NCI-H524 (cell line): Measurements from ENCODE around the gene SNAP29.
A peak's percentile ranks its signal among the peaks of the same experiment; 100 is the strongest.
"Not testable (repeated sequence)": the region's sequence is repeated elsewhere in the genome, so short reads cannot be mapped to it uniquely, and the experiment has no call there.

Experiments
- DNase-seq, 2 experiments: peaks; one replicate each; lab custom pipeline; 2025; lab: John Stamatoyannopoulos, UW

The SNAP29 gene

DNA sequence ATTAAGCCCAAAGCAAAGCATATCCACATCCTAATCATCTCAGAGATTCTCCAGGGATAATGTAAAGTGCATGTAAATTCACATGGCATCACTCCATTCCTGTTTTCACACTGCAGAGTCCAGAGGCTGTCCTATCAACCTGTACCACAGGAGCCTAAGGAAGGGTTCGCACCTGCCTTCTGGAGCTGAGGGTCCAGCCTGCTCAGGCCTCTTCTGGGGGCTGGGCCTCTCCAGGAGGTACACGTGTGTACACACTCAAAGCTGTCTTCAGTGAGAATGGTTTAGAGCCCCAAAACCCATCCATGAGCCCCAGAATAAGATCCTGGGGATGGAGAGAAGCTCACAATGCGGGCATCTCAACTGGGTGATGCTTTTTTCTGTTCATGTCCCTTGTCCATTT lies 24.1 kb upstream of the SNAP29 start:
- DNase-seq, result no peak

DNA sequence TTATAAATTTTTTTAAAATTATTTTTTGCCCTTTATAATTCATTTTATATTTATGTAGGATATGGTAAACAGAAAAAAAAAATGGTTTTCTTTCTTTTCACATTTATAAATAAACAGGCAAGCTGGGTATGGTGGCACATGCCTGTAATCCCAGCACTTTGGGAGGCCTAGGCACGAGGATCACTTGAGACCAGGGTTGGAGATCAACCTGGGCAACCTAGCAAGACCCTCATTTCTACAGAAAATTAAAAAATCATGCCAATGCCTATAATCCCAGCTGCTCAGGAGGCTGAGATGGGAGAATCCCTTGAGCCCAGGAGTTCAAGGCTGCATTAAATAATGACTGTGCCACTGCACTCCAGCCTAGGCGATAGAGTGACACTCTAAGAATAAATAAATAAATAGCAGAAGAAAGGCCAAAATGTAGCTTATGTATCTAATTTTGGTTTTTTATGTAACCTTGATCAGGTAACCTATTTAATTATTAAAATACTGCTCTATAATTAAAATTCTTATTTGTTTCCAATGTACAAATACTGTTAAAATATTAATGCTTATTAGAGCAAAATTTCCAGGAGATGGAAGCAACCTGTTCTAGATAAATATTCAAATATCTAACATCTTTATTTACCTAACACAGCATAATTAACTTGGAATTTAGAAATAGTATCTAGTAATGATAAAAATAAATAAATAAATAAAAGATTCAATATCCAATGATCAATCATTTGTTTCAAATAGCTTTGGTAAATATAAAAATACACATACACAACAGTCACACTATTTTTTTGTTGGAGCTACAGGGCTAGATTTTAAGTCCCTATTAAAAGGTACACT lies 21.6 kb upstream of the SNAP29 start:
- no peak for DNase-seq

- DNase-seq, result not testable (repeated sequence)
Observed at GRCh38 chr22:20839354-20839753, 19.5 kb upstream of the SNAP29 start.

GRCh38 chr22:20839837-20840645 lies 18.8 kb upstream of the SNAP29 start:
- no peak for DNase-seq

- DNase-seq, result no peak
Observed at GRCh38 chr22:20840646-20841371, 18.0 kb upstream of the SNAP29 start.

DNA sequence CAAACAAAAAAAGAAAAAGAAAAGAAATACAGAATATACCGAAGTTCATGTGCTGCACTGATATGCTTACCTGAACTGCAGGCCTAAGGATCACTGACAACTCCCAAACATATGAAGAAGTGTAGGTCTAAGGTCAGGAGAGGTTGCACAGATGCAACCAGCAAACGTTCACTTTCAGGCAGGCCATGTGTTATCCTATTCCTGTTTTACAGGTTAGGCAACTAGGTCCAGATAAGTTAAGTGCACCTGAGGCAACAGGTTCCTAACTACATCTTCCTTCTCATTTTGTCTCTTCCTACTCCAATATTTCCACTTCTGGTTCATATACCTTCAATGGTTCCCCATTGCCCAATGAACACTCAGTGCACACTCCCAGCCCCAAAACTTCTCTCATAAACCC lies 15.3 kb upstream of the SNAP29 start:
- no peak for DNase-seq

DNA sequence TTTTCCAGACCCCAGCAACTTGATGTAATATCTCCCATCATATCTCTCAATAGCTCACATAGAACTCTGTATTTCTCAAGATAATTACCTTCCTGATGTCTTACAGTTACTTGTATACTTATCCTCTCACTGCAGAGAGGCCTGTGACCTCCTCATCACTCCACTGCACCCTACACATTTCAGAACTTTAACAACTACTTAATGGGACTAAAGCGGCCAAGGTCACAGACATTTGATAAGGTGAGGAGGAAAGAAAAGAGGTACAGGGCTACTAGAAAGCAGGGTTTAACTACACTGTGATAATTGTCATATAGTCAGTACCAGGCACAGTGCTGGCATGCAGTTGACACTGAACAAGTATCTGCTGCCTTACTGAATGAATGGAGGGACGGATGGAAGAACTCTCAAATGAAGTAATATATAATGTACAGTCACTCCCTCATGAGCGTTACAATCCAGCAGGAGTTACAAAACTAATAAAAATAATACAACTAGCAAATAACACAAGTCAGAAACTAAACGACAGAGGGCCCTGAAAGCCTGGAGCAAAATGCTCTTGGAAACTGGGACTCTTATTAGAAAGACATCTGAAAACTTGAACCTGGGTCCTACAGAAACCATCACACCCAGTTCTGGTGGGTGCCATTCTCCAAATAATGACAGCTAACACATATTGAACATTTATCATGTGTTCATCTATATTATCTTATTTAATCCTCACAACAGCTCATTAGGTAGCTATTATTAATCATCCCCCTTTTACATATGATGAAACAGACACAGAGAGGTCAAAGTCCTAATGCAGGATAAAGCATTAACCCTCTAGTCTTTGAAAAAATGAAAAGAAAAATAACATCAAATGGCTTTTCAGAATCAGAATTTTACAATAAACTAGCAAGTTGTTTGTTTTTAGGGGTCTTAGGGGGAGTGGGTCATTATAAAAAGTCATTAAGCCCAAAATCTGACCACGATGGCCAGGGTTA lies 14.5 kb upstream of the SNAP29 start:
- DNase-seq, result no peak

DNA sequence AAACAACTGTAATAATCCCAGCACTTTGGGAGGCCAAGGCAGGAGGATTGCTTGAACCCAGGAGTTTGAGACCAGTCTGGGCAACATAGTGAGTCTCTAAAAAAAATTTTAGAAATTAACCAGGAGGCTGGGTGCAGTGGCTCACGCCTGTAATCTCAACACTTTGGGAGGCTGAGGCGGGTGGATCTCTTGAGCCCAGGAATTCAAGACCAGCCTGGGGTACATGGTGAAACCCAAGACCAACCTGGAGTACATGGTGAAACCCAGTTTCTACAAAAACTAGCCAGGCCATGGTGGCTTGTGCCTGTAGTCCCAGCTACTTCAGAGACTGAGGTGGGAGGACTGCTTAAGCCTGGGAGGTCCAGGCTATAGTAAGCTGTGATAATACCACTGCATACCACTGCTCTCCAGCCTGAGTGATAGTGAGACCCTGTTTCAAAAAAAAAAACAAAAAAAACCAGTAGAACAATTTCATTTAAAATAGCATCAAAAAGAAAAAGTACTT lies 11.4 kb upstream of the SNAP29 start:
- no peak for DNase-seq

DNA sequence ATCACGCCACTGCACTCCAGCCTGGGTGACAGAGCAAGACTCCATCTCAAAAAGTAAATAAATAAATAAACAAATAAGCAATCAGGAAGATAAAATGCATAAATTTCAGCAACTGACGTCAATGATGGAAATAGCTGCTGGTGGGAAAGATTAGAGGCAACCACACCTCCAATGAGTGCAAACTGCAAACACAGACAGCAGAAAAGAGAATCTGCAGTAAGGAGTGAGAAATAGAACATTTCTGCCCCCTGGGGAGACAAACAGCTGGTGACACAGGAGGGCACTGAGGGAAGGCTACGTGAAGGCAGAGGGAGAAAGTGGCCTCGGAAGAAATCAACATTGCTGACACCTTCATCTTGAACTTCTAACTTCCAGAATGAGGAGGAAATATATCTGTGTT lies 6.7 kb upstream of the SNAP29 start:
- peak; percentile 16 to 38 for DNase-seq

- DNase-seq, result no peak
Observed at GRCh38 chr22:20852503-20852902, 6.3 kb upstream of the SNAP29 start.

GRCh38 chr22:20853236-20853660 lies 5.6 kb upstream of the SNAP29 start:
- no peak for DNase-seq

GRCh38 chr22:20857247-20857643 lies 1.6 kb upstream of the SNAP29 start:
- DNase-seq, result no peak

DNA sequence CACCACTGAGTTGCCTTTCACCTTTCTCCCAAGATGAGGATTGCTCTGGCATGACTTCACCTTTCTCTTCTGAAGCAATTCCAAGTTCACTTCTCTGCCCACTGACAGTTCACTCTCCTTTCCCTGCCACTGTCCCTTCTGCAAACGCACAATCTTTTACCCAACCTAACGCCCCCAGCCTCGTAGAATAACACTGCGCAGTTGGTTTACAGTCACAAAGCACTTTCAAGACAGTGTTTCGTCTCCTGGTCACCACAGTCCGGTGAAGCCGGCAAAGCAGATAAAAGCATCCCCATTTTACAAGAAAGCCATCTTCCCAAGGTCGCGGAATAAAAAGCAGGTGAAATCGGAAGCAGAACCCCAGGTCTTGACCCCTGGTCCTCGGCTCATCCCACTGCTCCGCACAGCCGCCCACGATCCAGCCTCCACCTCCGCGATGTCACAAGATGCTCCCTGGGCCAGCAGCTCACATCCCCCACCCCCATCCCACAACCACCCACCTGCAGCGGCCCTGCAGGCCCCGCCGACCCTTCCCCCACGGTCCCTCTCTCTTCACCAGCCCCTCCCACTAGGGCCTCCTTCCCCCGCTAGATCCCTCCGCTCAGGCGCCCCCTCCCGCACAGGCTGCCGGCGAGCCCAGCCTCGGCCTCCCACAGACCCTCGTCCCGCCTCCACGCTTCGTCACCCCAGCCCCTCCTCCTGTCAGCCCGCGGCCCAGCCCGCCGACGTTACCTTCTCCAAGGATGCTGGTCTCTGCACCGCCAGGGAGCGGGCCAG lies 781 bp upstream of the SNAP29 start:
- DNase-seq, result peak; percentile 81 to 87

- DNase-seq, result no peak
Observed at GRCh38 chr22:20859615-20860014, 808 bp downstream of the SNAP29 start.

- DNase-seq, result no peak
Observed at GRCh38 chr22:20862540-20862939, 3.7 kb downstream of the SNAP29 start.

- DNase-seq, result no peak
Observed at GRCh38 chr22:20863366-20863765, 4.6 kb downstream of the SNAP29 start.

DNA sequence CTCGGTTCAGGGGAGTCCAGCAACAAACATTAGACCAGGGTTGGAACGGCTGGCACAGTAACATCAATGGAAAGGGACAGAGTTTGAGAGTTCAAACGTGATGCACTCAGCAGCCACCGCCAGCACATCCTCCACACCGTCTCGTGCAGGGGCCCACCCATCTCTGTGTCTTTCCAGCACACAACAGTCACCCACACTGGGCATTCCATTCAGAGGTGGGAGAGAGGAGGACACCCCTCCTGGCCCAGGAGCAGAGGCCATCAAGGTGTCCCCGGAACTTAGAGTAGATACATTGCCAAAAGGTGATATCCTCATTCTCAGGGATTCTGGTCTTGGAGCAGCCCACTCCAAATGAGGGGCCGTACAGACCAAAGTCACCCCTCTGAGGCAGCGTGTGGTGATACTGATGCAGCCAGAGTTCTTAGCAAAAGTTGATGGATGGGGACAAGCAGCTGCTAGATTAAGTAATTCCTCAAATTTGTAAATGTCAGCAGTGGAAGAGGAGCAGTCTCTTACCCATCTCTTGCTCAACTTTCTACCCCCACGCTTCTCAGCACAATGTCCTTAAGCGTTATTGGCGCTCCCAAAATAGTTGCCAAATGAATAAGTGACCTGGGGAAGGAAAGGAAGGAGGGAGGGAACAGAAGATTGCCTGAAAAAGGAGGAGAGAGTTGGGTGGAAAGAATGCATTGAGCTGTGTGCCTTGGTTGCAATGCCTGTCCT lies 5.5 kb downstream of the SNAP29 start:
- DNase-seq, result no peak

DNA sequence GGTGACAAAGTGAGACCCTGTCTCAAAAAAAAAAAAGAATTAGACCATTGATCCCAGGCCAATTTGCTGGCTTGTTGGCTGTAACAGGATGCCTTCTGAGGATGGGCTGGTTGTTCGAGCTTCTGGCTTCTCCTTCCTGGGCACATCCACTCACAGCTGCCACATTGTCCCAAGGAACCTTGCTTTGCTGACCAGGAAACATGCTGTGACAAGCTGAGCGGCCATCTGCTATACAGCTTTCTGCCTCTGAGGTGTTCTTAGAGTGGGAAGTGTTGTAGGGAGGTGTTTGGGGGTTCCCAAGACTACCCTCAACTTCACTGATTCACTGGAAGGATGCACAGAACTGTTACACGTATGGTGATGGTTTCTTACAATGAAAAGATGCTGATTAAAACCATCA lies 6.5 kb downstream of the SNAP29 start:
- no peak for DNase-seq

- DNase-seq, result no peak
Observed at GRCh38 chr22:20865875-20866445, 7.2 kb downstream of the SNAP29 start.
